Caco-2 (cell line): Measurements from ENCODE around the gene SLC5A2. TPM values are rescaled to one million over a fixed set of nuclear protein-coding genes. Genes with fewer than 3 reads are reported as not detected.
"Not testable (repeated sequence)": the region's sequence is repeated elsewhere in the genome, so short reads cannot be mapped to it uniquely, and the experiment has no call there.

Source experiments
- BruUV-seq: library from RNA; stranded (reverse); fragments of 400-500 nt; replicated peaks from 2 replicates; lab custom pipeline; 2021; lab: Mats Ljungman, UMichigan
- CTCF ChIA-PET: fragments of 300-600 bp; sonication (Branson Sonifier 250); formaldehyde crosslinking; loops from one replicate; lab custom pipeline; 2022; ENCODE audit warnings: antibody characterized with exemption; lab: Charles Lee
- POLR2A ChIA-PET: fragments of 300-600 bp; sonication (Branson Sonifier 250); formaldehyde crosslinking; loops from one replicate; lab custom pipeline; 2022; ENCODE audit warnings: antibody characterized with exemption; lab: Charles Lee
- DNase-seq, 2 experiments: peaks; one replicate each; pipeline versions ENCODE4 v3.0.0 to v3.0.0-alpha.2; 2020 to 2022
- H3K27me3 ChIP-seq: replicated peaks from 2 replicates; pipeline ENCODE4 v1.6.0; 2011; ENCODE audit warnings: low read length; ENCODE audit not compliant: control insufficient read depth, insufficient read depth
- H3K36me3 ChIP-seq: 2 replicates; pipeline ENCODE4 v1.5.1; 2011; ENCODE audit warnings: low read length; ENCODE audit not compliant: control insufficient read depth, insufficient read depth
- H3K4me1 ChIP-seq: fragments of 250-450 bp; sonication (Bioruptor Pico); 2 replicates; pipeline ENCODE4 v1.5.1; 2020; ENCODE audit warnings: mild to moderate bottlenecking
- H3K4me3 ChIP-seq: 2 replicates; pipeline ENCODE4 v1.5.1; 2011; ENCODE audit warnings: low read depth, mild to moderate bottlenecking, control low read depth, low read length
- H3K9me3 ChIP-seq: fragments of 250-450 bp; sonication (Bioruptor Pico); 2 replicates; pipeline ENCODE4 v1.5.1; 2020; ENCODE audit warnings: mild to moderate bottlenecking, moderate library complexity
- H3K27ac Mint-ChIP-seq: one replicate; pipeline ENCODE4 v1.8.0; 2022; ENCODE audit warnings: mixed read lengths; ENCODE audit not compliant: unreplicated experiment
- H3K27me3 Mint-ChIP-seq: one replicate; pipeline ENCODE4 v1.8.0; 2022; ENCODE audit warnings: mixed read lengths; ENCODE audit not compliant: insufficient read depth, unreplicated experiment
- H3K36me3 Mint-ChIP-seq: one replicate; pipeline ENCODE4 v1.8.0; 2022; ENCODE audit warnings: mild to moderate bottlenecking, mixed read lengths; ENCODE audit not compliant: insufficient read depth, unreplicated experiment
- H3K4me1 Mint-ChIP-seq: one replicate; pipeline ENCODE4 v1.8.0; 2022; ENCODE audit warnings: low read depth, mixed read lengths; ENCODE audit not compliant: unreplicated experiment
- H3K4me3 Mint-ChIP-seq: one replicate; pipeline ENCODE4 v1.8.0; 2022; ENCODE audit warnings: mild to moderate bottlenecking, moderate library complexity, mixed read lengths; ENCODE audit not compliant: unreplicated experiment
- H3K9me3 Mint-ChIP-seq: one replicate; pipeline ENCODE4 v1.8.0; 2022; ENCODE audit warnings: mixed read lengths; ENCODE audit not compliant: unreplicated experiment
- intact Hi-C: fragments of 100-400 bp; cut with micrococcal nuclease; formaldehyde crosslinking; loops from one replicate; pipeline ENCODE4 v1.10.0; 2022; ENCODE audit not compliant: unreplicated experiment
- total RNA-seq: library from RNA; stranded (reverse); gene quantifications from 2 replicates; pipeline ENCODE4 v1.2.3, GENCODE V29; 2022
- TF ChIP-seq, protein P1 (sequence below), 2 experiments: fragments of 200-600 bp in 1 of 2; IDR thresholded peaks; 1 replicate in 1 of 2; 2 replicates in 1 of 2; pipeline versions ENCODE4 v1.5.1 to v1.8.0; 2011 to 2022; ENCODE audit warnings: antibody characterized with exemption in 1 of 2, control low read depth in 1 of 2, inconsistent platforms in 1 of 2, low read depth in 1 of 2, low read length in 1 of 2, mild to moderate bottlenecking in 1 of 2, moderate library complexity in 1 of 2; ENCODE audit not compliant: insufficient read depth in 1 of 2, severe bottlenecking in 1 of 2, unreplicated experiment in 1 of 2

SLC5A2 gene
- total RNA-seq, 1 experiment from 2014 or later, result 3.0 TPM

DNA sequence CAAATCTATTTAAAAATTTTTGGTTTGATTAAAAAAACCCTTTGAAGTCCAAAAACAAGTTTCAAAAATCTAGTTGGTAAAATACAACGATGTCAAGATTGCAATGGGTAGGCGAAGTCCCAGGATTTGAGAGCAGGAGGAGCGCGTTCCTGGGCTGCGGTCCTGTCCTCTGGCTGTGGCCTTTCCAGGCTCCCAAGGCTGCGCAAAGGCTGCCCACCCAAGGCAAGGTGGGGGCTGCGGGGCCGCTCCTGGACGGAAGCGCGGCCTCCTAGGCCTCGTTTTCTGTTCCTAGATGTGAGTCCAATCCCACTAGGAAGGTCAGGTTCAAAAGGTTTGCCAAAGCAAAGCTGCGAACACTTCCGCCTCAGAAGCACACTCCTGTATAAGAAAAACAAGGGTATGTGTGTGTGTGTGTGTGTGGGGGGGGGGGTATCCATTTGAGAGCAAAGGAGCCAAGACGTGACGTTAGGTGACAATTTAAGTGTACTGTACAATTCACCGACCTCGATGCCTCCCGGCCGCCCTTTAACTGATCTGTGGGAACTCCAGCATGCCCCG is 54.0 kb downstream of the SLC5A2 start:
- Mint-ChIP-seq H3K27me3 (peaks cover 3% of the 10 kb centered on the region), H3K4me1 (no peaks in the 10 kb centered on the region), H3K9me3 (peaks cover 2% of the 10 kb centered on the region), H3K27ac (no peak overlapping the region), H3K4me3 (no peak overlapping the region), H3K36me3 (no peaks in the 10 kb centered on the region)
- no peaks in the 10 kb centered on the region for H3K4me1 ChIP-seq
- DNase-seq, result no peak
- H3K4me3 ChIP-seq, result no peak overlapping the region
- TF ChIP-seq, protein P1, sequence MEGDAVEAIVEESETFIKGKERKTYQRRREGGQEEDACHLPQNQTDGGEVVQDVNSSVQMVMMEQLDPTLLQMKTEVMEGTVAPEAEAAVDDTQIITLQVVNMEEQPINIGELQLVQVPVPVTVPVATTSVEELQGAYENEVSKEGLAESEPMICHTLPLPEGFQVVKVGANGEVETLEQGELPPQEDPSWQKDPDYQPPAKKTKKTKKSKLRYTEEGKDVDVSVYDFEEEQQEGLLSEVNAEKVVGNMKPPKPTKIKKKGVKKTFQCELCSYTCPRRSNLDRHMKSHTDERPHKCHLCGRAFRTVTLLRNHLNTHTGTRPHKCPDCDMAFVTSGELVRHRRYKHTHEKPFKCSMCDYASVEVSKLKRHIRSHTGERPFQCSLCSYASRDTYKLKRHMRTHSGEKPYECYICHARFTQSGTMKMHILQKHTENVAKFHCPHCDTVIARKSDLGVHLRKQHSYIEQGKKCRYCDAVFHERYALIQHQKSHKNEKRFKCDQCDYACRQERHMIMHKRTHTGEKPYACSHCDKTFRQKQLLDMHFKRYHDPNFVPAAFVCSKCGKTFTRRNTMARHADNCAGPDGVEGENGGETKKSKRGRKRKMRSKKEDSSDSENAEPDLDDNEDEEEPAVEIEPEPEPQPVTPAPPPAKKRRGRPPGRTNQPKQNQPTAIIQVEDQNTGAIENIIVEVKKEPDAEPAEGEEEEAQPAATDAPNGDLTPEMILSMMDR (IDR thresholded peaks at IDR 0.05; ENCODE audit: insufficient read depth in 1 of 2, low read depth in 1 of 2, low read length in 1 of 2, severe bottlenecking in 1 of 2, unreplicated experiment in 1 of 2), result no peak
- no TSS peak for BruUV-seq
- POLR2A ChIA-PET, result no interaction called here
- intact Hi-C loops, result no loop called here
- no peaks in the 10 kb centered on the region for H3K9me3 ChIP-seq
- CTCF ChIA-PET, result no interaction called here
- H3K27me3 ChIP-seq, result no peaks in the 10 kb centered on the region
- H3K36me3 ChIP-seq, result no peaks in the 10 kb centered on the region

DNA sequence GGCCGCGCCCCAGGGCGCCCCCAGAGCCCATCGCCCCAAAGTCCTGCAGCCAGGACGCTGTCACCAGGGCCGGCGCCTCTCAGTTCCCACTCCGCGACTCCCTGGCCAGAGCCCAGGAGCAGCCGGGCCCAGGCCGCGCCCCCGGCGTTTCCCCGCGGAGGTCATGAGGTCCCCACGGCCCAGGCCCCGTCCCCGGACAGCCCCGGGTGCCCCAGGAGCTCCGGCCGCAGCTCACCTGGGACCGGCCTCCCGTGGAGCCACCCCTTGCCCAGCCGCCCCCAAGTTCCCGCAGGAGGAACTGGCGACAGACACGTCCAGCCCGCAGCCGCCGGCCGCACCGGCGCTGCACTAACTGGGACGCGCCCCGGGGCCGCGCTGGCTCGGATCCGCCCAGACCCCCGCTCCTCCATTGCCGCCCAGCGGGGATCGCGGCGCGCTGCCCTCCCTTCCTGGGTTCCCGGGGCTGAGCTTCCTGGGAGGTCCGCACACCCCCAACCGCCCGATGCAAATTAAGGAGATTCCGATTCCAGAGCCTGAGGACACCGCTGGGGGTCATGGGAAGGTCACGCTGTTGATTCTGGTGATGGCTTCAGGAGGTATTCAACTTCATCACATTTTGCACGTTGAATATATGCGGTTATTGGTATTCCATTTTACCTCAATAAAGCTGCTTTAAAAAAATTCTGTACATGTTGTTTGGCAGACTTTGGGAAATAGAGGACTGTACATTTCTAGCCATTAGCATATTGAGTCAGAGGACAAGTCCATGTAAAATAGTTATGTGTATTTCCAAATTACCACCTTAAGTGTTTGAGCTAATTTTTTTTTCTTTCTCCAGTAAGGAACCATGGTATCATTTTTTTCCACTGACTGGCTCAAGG is 54.7 kb downstream of the SLC5A2 start:
- H3K27ac Mint-ChIP-seq, result no peak overlapping the region
- H3K36me3 ChIP-seq, result no peaks in the 10 kb centered on the region
- H3K4me3 Mint-ChIP-seq, result no peak overlapping the region
- ChIA-PET POLR2A (no interaction called here), CTCF (no interaction called here)
- H3K4me1 Mint-ChIP-seq, result no peaks in the 10 kb centered on the region
- H3K9me3 ChIP-seq, result no peaks in the 10 kb centered on the region
- intact Hi-C loops, result no loop called here
- no peak overlapping the region for H3K4me3 ChIP-seq
- peaks cover 3% of the 10 kb centered on the region for H3K27me3 Mint-ChIP-seq
- BruUV-seq, result no TSS peak
- no peaks in the 10 kb centered on the region for H3K4me1 ChIP-seq
- no peaks in the 10 kb centered on the region for H3K27me3 ChIP-seq
- peaks cover 9% of the 10 kb centered on the region for H3K9me3 Mint-ChIP-seq
- TF ChIP-seq, protein P1 (IDR thresholded peaks at IDR 0.05; ENCODE audit: insufficient read depth in 1 of 2, low read depth in 1 of 2, low read length in 1 of 2, severe bottlenecking in 1 of 2, unreplicated experiment in 1 of 2), result no peak
- no peaks in the 10 kb centered on the region for H3K36me3 Mint-ChIP-seq
- DNase-seq, result no peak

DNA sequence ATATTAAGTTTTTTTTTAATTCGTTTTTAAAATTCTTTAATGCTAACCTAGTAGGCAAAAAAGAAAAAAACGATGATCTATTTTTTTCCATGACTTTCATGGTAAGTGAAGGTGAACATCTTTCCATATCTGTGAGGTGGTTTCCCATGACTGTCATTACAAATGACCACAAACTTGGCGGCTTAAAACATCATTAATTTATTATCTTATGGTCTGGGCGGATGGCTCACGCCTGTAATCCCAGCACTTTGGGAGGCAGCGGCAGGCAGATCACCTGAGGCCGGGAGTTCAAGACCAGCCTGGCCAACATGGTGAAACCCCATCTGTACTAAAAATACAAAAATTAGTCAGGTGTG is 55.3 kb downstream of the SLC5A2 start:
- H3K4me1 ChIP-seq, CTCF ChIA-PET, H3K4me3 Mint-ChIP-seq, H3K36me3 Mint-ChIP-seq, H3K27me3 ChIP-seq, DNase-seq, POLR2A ChIA-PET, H3K27me3 Mint-ChIP-seq, H3K9me3 ChIP-seq, H3K36me3 ChIP-seq, H3K9me3 Mint-ChIP-seq, H3K4me3 ChIP-seq, H3K27ac Mint-ChIP-seq, H3K4me1 Mint-ChIP-seq, BruUV-seq, intact Hi-C loops: not testable (repeated sequence)

DNA sequence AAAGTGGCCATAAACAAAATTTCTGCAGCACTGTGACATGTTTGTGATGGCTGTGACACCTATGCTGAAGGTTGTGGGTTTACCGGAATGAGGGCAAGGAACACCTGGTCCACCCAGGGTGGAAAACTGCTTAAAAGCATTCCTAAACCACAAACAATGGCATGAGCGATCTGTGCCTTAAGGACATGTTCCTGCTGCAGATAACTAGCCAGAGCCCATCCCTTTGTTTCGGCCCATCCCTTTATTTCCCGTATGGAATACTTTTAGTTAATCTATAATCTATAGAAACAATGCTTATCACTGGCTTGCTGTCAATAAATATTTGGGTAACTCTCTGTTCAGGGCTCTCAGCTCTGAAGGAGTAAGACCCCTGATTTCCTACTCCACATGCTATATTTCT is 56.8 kb downstream of the SLC5A2 start:
- H3K27me3 Mint-ChIP-seq, DNase-seq, H3K36me3 Mint-ChIP-seq, H3K9me3 ChIP-seq, H3K4me1 Mint-ChIP-seq, H3K4me3 ChIP-seq, intact Hi-C loops, CTCF ChIA-PET, H3K27me3 ChIP-seq, POLR2A ChIA-PET, H3K27ac Mint-ChIP-seq, H3K4me1 ChIP-seq, H3K36me3 ChIP-seq, BruUV-seq, H3K4me3 Mint-ChIP-seq: not testable (repeated sequence)
- H3K9me3 Mint-ChIP-seq, result peaks cover 16% of the 10 kb centered on the region
